Neural cell (in vitro differentiated cells): ENCODE data around the gene HEY2. TPM values are rescaled to one million over a fixed set of nuclear protein-coding genes. Genes with fewer than 3 reads are reported as not detected.

Experiments
- H2AFZ ChIP-seq: fragments of 200-600, 300-800 bp; sonication (generic), shearing (Covaris generic); 2 replicates; pipeline ENCODE4 v1.6.0; 2014; ENCODE audit warnings: low read depth, mild to moderate bottlenecking, antibody characterized with exemption, low read length, moderate library complexity
- H3F3A ChIP-seq: fragments of 200-600 bp; shearing (Covaris generic); 2 replicates; pipeline ENCODE4 v1.6.1; 2016; ENCODE audit warnings: mild to moderate bottlenecking, moderate library complexity, mixed read lengths, antibody characterized with exemption, low read length; ENCODE audit not compliant: insufficient read depth, poor library complexity, severe bottlenecking
- H3K27ac ChIP-seq: fragments of 200-600, 300-800 bp; sonication (generic), shearing (Covaris generic); 2 replicates; pipeline ENCODE4 v1.5.1; 2014; ENCODE audit warnings: mild to moderate bottlenecking, low read length, moderate library complexity
- H3K27me3 ChIP-seq: fragments of 300-800, 200-600 bp; sonication (generic), shearing (Covaris generic); 2 replicates; pipeline ENCODE4 v1.6.0; 2014; ENCODE audit warnings: mild to moderate bottlenecking, low read depth, low read length, moderate library complexity; ENCODE audit not compliant: insufficient read depth
- H3K36me3 ChIP-seq: fragments of 300-800, 200-600 bp; sonication (generic), shearing (Covaris generic); 2 replicates; pipeline ENCODE4 v1.5.1; 2014; ENCODE audit warnings: mild to moderate bottlenecking, antibody characterized with exemption, low read length, moderate library complexity; ENCODE audit not compliant: insufficient read depth
- H3K4me2 ChIP-seq: fragments of 300-800, 200-600 bp; sonication (generic), shearing (Covaris generic); 2 replicates; pipeline ENCODE4 v1.6.0; 2014; ENCODE audit warnings: mild to moderate bottlenecking, low read length
- H3K4me3 ChIP-seq: fragments of 300-800, 200-600 bp; sonication (generic), shearing (Covaris generic); 2 replicates; pipeline ENCODE4 v1.5.1; 2014; ENCODE audit warnings: mild to moderate bottlenecking, low read length, moderate library complexity
- H3K79me2 ChIP-seq: fragments of 200-600 bp; shearing (Covaris generic); replicated peaks from 2 replicates; pipeline ENCODE4 v1.6.0; 2014; ENCODE audit warnings: mild to moderate bottlenecking, low read length, moderate library complexity; ENCODE audit not compliant: insufficient read depth
- H3K9ac ChIP-seq: fragments of 300-800, 200-600 bp; sonication (generic), shearing (Covaris generic); 2 replicates; pipeline ENCODE4 v1.6.1; 2016; ENCODE audit warnings: mild to moderate bottlenecking, low read length, mixed read lengths
- H3K9me2 ChIP-seq: fragments of 200-600 bp; shearing (Covaris generic); 2 replicates; pipeline ENCODE4 v1.6.1; 2016; ENCODE audit warnings: mild to moderate bottlenecking, low read length, mixed read lengths; ENCODE audit not compliant: insufficient read depth
- H3K9me3 ChIP-seq: fragments of 200-600, 300-800 bp; sonication (generic), shearing (Covaris generic); 2 replicates; pipeline ENCODE4 v1.6.1; 2016; ENCODE audit warnings: mild to moderate bottlenecking, mixed run types, low read length, moderate library complexity, mixed read lengths
- H4K20me1 ChIP-seq: fragments of 200-600 bp; shearing (Covaris generic); 2 replicates; pipeline ENCODE4 v1.6.1; 2016; ENCODE audit warnings: mild to moderate bottlenecking, mixed run types; ENCODE audit not compliant: insufficient read depth
- CTCF ChIP-seq: fragments of 450-650 bp; IDR thresholded peaks from 2 replicates; pipeline ENCODE4 v1.5.1; 2014; ENCODE audit warnings: antibody characterized with exemption, mild to moderate bottlenecking, moderate library complexity; ENCODE audit not compliant: poor library complexity, severe bottlenecking
- EP300 ChIP-seq: fragments of 450-650 bp; conservative IDR thresholded peaks from 2 replicates; pipeline ENCODE4 v1.6.1; 2014; ENCODE audit warnings: antibody characterized with exemption, mild to moderate bottlenecking, moderate library complexity; ENCODE audit not compliant: poor library complexity, severe bottlenecking
- EZH2 ChIP-seq: fragments of 200-600, 300-800 bp; shearing (Covaris generic), sonication (generic); IDR thresholded peaks from 2 replicates; pipeline ENCODE4 v1.6.1; 2014; ENCODE audit warnings: antibody characterized with exemption, low read length, borderline replicate concordance, mild to moderate bottlenecking; ENCODE audit not compliant: insufficient read depth, poor library complexity, severe bottlenecking
- MXI1 ChIP-seq: fragments of 450-650 bp; conservative IDR thresholded peaks from 2 replicates; pipeline ENCODE4 v1.6.1; 2014; ENCODE audit warnings: antibody characterized with exemption, mild to moderate bottlenecking; ENCODE audit not compliant: poor library complexity, severe bottlenecking
- POLR2AphosphoS5 ChIP-seq: IDR thresholded peaks from 2 replicates; pipeline ENCODE4 v1.6.1; 2012
- RAD21 ChIP-seq: fragments of 450-650 bp; conservative IDR thresholded peaks from 2 replicates; pipeline ENCODE4 v1.6.1; 2014; ENCODE audit warnings: antibody characterized with exemption, mild to moderate bottlenecking, moderate library complexity
- REST ChIP-seq: IDR thresholded peaks from 2 replicates; pipeline ENCODE4 v1.6.1; 2012; ENCODE audit warnings: borderline replicate concordance
- SMC3 ChIP-seq: fragments of 450-650 bp; conservative IDR thresholded peaks from 2 replicates; pipeline ENCODE4 v1.6.1; 2014; ENCODE audit warnings: antibody characterized with exemption, mild to moderate bottlenecking, moderate library complexity; ENCODE audit not compliant: poor library complexity
- TAF1 ChIP-seq: IDR thresholded peaks from 2 replicates; pipeline ENCODE4 v1.6.1; 2012; ENCODE audit warnings: low read depth
- polyA plus RNA-seq: library from polyadenylated mRNA; depleted of rRNA; stranded (reverse); fragments of >200 nt; gene quantifications from 2 replicates; pipeline ENCODE4 v1.2.3, GENCODE V29; 2014

HEY2 gene
- polyA plus RNA-seq, 1 donor from 2014 or later = 0.20 TPM

- Histone ChIP-seq H3K27ac (no peak overlapping the region), H3K4me2 (no peak overlapping the region), H2AFZ (no peak overlapping the region), H3K9me2 (no peaks in the 10 kb centered on the region), H3K9ac (no peak overlapping the region), H3K36me3 (no peaks in the 10 kb centered on the region), H3K4me3 (no peak overlapping the region), H4K20me1 (no peaks in the 10 kb centered on the region), H3K9me3 (no peaks in the 10 kb centered on the region), H3K79me2 (no peaks in the 10 kb centered on the region), H3K27me3 (no peaks in the 10 kb centered on the region), H3F3A (no peaks in the 10 kb centered on the region)
- TF ChIP-seq POLR2AphosphoS5 (no peak), CTCF (no peak), SMC3 (no peak), EP300 (no peak), MXI1 (no peak), TAF1 (no peak), REST (no peak)
Measured at GRCh38 chr6:125728739-125729138, 20.7 kb upstream of the HEY2 start.

- no peak overlapping the region for H3K27ac ChIP-seq
- TF ChIP-seq RAD21 (no peak), REST (no peak), TAF1 (no peak), CTCF (no peak), EP300 (no peak), EZH2 (no peak), MXI1 (no peak), POLR2AphosphoS5 (no peak), SMC3 (no peak)
- no peak overlapping the region for H2AFZ ChIP-seq
- H3K9ac ChIP-seq = no peak overlapping the region
- H3K9me2 ChIP-seq = no peaks in the 10 kb centered on the region
- H3K27me3 ChIP-seq = no peaks in the 10 kb centered on the region
- no peak overlapping the region for H3K4me2 ChIP-seq
- H3K79me2 ChIP-seq = no peaks in the 10 kb centered on the region
- H4K20me1 ChIP-seq = no peaks in the 10 kb centered on the region
- no peak overlapping the region for H3K4me3 ChIP-seq
- no peaks in the 10 kb centered on the region for H3K9me3 ChIP-seq
- H3F3A ChIP-seq = no peaks in the 10 kb centered on the region
- no peaks in the 10 kb centered on the region for H3K36me3 ChIP-seq
Measured at GRCh38 chr6:125729983-125730382, 19.4 kb upstream of the HEY2 start.
